GM08714 (cell line): Measurements from ENCODE around the gene ATRIP.
"Not testable (repeated sequence)": the region's sequence is repeated elsewhere in the genome, so short reads cannot be mapped to it uniquely, and the experiment has no call there.

Experiments used
- H3K4me3 ChIP-seq: fragments of 200-500 bp; sonication (Bioruptor generic); 2 replicates; pipeline ENCODE4 v1.5.1; 2014; ENCODE audit warnings: mild to moderate bottlenecking, low read length, inconsistent platforms
- ZNF274 ChIP-seq: IDR thresholded peaks from 2 replicates; pipeline ENCODE4 v1.6.1; 2012; ENCODE audit warnings: mild to moderate bottlenecking, low read depth, low read length

The ATRIP gene

DNA sequence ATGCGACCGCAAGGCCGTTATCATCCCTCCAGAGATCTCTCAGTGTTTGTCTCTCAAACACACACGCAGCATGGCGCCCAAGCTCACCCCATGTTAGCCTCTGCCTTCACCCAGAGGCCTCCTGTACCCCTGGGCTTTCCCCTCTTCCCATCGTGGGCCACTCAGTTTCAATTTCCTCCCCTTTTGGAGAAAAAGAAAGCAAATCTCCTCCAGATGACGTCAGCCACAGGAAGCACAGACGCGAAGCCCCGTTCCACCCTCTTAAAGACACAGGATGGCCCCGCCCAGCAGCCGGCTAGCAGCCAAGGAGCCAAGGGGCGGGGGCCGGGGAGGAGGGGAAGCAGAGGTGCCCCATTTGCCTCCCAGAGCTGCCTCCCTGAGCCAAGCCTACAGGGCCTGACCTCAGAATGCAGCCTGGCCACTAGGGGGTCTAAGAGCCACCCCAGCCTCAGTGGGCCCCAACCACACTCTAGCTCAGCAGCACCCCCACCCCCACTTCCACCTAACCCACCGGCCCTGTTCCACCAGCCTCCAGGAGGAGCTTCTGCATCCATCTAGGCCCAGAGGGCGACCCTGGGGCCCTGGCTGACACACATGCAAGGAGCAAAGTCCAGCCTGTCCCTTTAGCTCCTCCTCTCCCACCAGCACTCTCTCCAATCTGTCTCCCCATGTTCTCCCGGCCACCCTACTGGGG, 26.5 kb downstream of the ATRIP start:
- H3K4me3 ChIP-seq: peak overlapping the region; percentile 67
- no peak for TF ChIP-seq ZNF274

DNA sequence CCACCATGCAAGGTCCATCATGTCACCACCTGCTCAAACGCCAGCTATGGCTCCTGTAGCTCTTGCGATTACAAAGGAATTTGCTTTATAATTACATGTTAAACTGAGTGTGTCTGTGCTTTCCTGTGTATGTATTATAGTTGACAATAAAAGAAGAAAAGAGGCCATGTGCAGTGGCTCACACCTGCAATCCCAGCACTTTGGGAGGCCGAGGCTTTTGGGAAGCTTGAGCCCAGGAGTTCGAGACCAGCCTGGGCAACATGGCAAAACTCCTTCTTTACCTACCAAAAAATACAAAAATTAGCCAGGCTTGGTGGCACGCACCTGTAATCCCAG, 27.0 kb downstream of the ATRIP start:
- no peak for TF ChIP-seq ZNF274

GRCh38 chr3:48474031-48474430, 27.5 kb downstream of the ATRIP start:
- not testable (repeated sequence) for H3K4me3 ChIP-seq

More for the DNA sequence above, 27.0 kb downstream of the ATRIP start:
- H3K4me3 ChIP-seq: no peak overlapping the region; the same call in 1 of the 2 replicates

DNA sequence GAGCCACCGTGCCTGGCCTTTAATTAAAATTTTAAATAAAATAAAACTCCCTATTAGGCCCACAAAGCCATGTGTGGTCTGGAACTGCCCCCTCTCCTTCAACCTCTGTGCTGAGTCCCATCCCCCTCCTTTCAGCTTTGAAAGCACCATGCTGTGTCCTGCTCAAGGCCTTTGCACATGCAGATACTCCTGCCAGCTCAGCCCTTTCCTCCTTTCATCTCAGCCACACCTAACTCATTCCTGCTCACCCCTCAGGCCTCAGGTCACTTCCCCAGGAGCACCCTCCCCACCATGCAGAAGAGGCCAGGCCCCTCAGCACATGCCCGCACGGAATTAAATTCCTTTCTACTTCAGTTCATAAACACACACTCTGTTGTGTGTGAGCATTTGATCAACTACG, 28.1 kb downstream of the ATRIP start:
- H3K4me3 ChIP-seq: no peak overlapping the region
- no peak for TF ChIP-seq ZNF274

DNA sequence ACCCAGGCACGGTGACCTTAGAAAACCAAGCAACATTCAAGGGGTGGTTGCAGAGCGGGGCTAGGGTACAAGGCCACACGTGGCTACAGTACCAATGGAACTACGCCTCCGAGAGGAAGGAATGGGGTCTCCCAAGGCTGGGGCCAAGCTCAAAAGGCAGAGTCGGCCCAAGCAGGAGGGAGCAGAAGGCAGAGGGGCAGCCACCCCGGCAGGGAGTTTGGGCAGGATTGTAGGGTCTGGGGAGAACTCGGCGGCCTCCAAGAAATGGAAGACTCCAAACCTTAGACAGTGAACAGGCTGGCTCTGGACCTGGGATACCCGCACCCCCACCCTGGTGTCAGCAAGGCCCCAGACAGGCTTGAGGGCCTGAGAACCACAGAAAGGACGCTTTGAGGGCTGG, 28.7 kb downstream of the ATRIP start:
- no peak overlapping the region for H3K4me3 ChIP-seq
- no peak for TF ChIP-seq ZNF274

- H3K4me3 ChIP-seq: no peak overlapping the region
- TF ChIP-seq ZNF274: no peak
These were observed 30.0 kb downstream of the ATRIP start for GRCh38 chr3:48476426-48477053.

DNA sequence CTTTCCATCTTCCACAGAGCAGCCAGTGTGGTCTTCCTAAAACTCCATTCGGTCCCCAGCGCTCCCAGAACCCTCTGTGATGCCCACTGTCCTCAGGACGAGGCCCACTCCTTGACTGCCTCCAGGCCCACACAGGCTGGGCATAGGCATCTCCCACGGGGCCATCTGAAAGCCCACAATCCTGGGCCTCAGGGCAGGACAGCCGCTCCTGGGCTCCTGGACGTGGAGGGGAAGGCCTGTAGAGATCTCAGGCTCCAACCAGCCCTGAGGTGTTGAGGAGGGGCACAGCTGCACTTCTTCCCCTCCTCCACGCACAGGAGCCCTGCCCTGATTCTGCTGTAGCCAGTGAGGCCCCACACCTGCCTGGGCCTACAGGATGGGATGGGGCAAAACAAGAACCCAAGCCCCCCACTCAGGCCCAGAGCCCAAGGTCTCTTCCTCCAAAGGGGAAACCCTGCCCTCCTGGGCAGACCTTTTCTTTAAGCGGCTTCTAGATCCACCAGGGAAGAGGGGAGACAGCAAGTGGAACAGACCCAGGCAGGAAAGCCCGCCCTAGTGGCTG, 31.5 kb downstream of the ATRIP start:
- TF ChIP-seq ZNF274: no peak
- peak overlapping the region; percentile 49; the same call in 1 of the 2 replicates for H3K4me3 ChIP-seq

- no peak for TF ChIP-seq ZNF274
- peak overlapping the region; percentile 49; the same call in 1 of the 2 replicates for H3K4me3 ChIP-seq
These were observed 32.4 kb downstream of the ATRIP start for GRCh38 chr3:48478626-48479555.

DNA sequence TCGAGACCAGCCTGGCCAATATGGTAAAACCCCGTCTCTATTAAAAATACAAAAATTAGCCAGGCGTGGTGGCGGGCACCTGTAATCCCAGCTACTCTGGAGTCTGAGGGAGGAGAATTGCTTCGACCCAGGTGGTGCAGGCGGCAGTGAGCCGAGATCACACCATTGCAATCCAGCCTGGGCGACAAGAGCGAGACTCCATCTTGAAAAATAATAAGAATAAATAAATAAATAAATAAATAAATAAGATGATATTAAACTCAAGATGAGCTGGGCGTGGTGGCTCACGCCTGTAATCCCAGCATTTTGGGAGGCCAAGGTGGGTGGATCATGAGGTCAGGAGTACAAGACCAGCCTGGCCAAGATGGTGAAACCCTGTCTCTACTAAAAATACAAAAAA, 34.4 kb downstream of the ATRIP start:
- H3K4me3 ChIP-seq: not testable (repeated sequence)

- H3K4me3 ChIP-seq: not testable (repeated sequence)
These were observed 36.3 kb downstream of the ATRIP start for GRCh38 chr3:48482822-48483221.

- no peak for TF ChIP-seq ZNF274
These were observed 40.4 kb downstream of the ATRIP start for GRCh38 chr3:48486952-48487351.

DNA sequence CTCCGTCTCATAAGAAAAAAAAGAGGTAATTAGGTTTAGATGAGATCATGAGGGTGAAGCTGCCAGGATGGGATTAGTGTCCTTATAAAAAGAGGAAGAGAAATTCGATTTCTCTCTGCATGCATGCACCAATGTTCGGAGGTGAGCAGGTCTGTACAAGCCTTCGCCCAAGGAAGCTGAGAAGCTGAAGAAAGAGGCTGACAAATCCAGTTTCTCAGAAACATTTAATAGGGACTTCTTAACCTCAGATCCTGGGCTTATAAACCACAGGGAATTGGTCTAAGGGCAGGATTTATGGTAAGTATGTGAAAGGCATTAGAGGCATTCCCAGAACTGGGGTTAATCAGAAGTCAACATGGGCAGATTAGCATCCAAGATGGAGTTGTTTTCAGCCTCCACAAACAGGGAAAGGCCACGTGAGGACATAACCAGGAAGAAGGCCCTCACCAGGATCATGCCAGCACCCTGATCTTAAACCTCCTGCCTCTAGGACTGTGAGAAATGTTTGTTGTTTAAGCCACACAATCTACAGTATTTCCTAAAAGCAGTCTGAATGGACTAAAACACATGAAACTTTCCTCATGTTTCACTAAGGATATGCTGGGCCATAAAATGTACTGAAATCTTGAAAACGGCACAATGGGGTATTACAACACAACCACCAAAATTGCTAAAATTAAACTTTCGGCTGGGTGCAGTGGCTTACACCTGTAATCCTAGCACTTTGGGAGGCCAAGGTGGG, 46.1 kb downstream of the ATRIP start:
- H3K4me3 ChIP-seq: no peak overlapping the region
- TF ChIP-seq ZNF274: no peak

More at GRCh38 chr3:48486952-48487351, 40.4 kb downstream of the ATRIP start:
- no peak overlapping the region for H3K4me3 ChIP-seq

DNA sequence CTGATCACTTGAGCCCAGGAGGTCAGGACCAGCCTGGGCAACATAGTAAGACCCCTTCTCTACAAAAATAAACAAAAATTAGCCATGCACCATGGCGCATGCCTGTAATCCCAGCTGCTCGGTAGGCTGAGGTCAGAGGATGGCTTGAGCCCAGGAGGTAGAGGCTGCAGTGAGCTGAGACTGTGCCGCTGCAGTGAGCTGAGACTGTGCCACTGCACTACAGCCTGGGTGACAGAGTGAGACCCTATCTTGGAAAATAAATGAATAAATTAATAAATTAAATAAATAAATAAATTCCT, 46.6 kb downstream of the ATRIP start:
- no peak for TF ChIP-seq ZNF274
- no peak overlapping the region for H3K4me3 ChIP-seq

GRCh38 chr3:48500656-48501055, 54.1 kb downstream of the ATRIP start:
- no peak for TF ChIP-seq ZNF274
- H3K4me3 ChIP-seq: no peak overlapping the region
